Spleen (tissue), 11 donors: ENCODE measurements around the gene TGFBI. TPM values are rescaled to one million over a fixed set of nuclear protein-coding genes. Genes with fewer than 3 reads are reported as not detected.

ENCODE experiments used
- DNase-seq: peaks from one replicate; pipeline ENCODE4 v3.0.0-alpha.2; 2020
- H3K27ac ChIP-seq, 8 donors: fragments of 200-600 bp; sonication (generic) in 7 of 8; 1 replicate in 4 of 8; 2 replicates in 4 of 8; pipeline versions ENCODE4 v1.5.0 to v1.8.0; 2016 to 2021; ENCODE audit warnings: inconsistent platforms in 4 of 8, mild to moderate bottlenecking in 4 of 8, moderate library complexity in 1 of 8
- H3K27me3 ChIP-seq, 7 donors: fragments of 200-600 bp; sonication (generic) in 6 of 7; replicated peaks in 1 of 7; 1 replicate in 4 of 7; 2 replicates in 3 of 7; pipeline versions ENCODE4 v1.5.0 to v1.8.0; 2016 to 2021; ENCODE audit warnings: inconsistent platforms in 3 of 7, mild to moderate bottlenecking in 1 of 7
- H3K36me3 ChIP-seq, 6 donors: fragments of 200-600 bp; sonication (generic) in 5 of 6; 1 replicate in 4 of 6; 2 replicates in 2 of 6; pipeline versions ENCODE4 v1.5.0 to v1.8.0; 2016 to 2021; ENCODE audit warnings: inconsistent platforms in 2 of 6
- H3K4me1 ChIP-seq, 6 donors: fragments of 200-600 bp; sonication (generic) in 5 of 6; 1 replicate in 3 of 6; 2 replicates in 3 of 6; pipeline versions ENCODE4 v1.5.0 to v1.8.0; 2016 to 2021; ENCODE audit warnings: inconsistent platforms in 3 of 6
- H3K4me3 ChIP-seq, 8 donors: fragments of 200-600 bp; sonication (generic) in 7 of 8; 1 replicate in 4 of 8; 2 replicates in 4 of 8; pipeline versions ENCODE4 v1.5.0 to v1.8.0; 2016 to 2021; ENCODE audit warnings: inconsistent platforms in 4 of 8, mild to moderate bottlenecking in 4 of 8, moderate library complexity in 2 of 8
- H3K9me3 ChIP-seq, 8 donors: fragments of 200-600 bp; sonication (generic) in 7 of 8; 1 replicate in 4 of 8; 2 replicates in 4 of 8; pipeline versions ENCODE4 v1.5.0 to v1.8.0; 2016 to 2021; ENCODE audit warnings: inconsistent platforms in 4 of 8
- POLR2A ChIP-seq, 3 donors: fragments of 450-650 bp; IDR thresholded peaks; one replicate each; pipeline ENCODE4 v1.5.1; 2017; ENCODE audit warnings: antibody characterized with exemption in 3 of 3, mild to moderate bottlenecking in 1 of 3
- POLR2AphosphoS5 ChIP-seq, 3 donors: sonication (generic); formaldehyde crosslinking; IDR thresholded peaks; one replicate each; pipeline ENCODE4 v1.5.1; 2017; ENCODE audit warnings: antibody characterized with exemption in 3 of 3
- WGBS, 5 donors: extraction: QIAGEN DNeasy Blood & Tissue Kit in 3 of 5; methylation state at CpG; one replicate each; pipeline versions ENCODE4 v1.1.5 to v1.1.7; 2013 to 2018; 5-methylcytosine and 5-hydroxymethylcytosine counted together
- intact Hi-C: fragments of 100-400 bp; cut with DNase I; formaldehyde crosslinking; loops from one replicate; pipeline ENCODE4 v1.15.0; 2023; ENCODE audit warnings: low total_unique reads
- polyA plus RNA-seq, 3 donors: library from polyadenylated mRNA; stranded (reverse); fragments of 200-250 nt; gene quantifications; one replicate each; pipeline ENCODE4 v1.2.1, GENCODE V29; 2013
- total RNA-seq, 7 donors: library from RNA; depleted of rRNA in 3 of 7; stranded (reverse); fragments of >200 nt in 3 of 7; fragmentation: NEBNext Ultra II Directional in 4 of 7; extraction: Animal tissue kit (Norgen Biotek cat#: 25700) in 4 of 7; gene quantifications; one replicate each; pipeline versions ENCODE4 v1.1.0 to v1.2.1, GENCODE V29; 2016 to 2021
- TF ChIP-seq, protein P1 (sequence below), 11 experiments: fragments of 200-600 bp in 7 of 11; fragments of 450-650 bp in 4 of 11; sonication (generic) in 4 of 11; IDR thresholded peaks in 8 of 11; conservative IDR thresholded peaks in 3 of 11; 1 replicate in 7 of 11; 2 replicates in 4 of 11; pipeline versions ENCODE4 v1.4.0 to v1.8.0; 2016 to 2021; ENCODE audit warnings: antibody characterized with exemption in 11 of 11, inconsistent platforms in 4 of 11, mild to moderate bottlenecking in 1 of 11
- donor health status: healthy with polysubstance abuse.
- donor health status: DM: no; HTN: no; CAD: no; lungs with moderate emphysema.
- donor health status: DM: no; HTN: no; CAD: no.
- donor health status: Bipolar disorder and iron deficiency.
- donor health status: healthy.
- donor health status: DM: no; HTN: no; CAD: no.
- donor health status: DM: yes; HTN: yes; CAD: no.

The TGFBI gene
- total and polyA plus RNA-seq, 10 donors = 31.0 to 214 (median 149) TPM

- Histone ChIP-seq H3K27me3 (peaks cover 0 to 22% (median 0%) of the 10 kb centered on the region in 7 donors), H3K4me3 (no peak overlapping the region), H3K9me3 (peaks cover 0 to 10% (median 0%) of the 10 kb centered on the region in 8 donors), H3K36me3 (no peaks in the 10 kb centered on the region), H3K4me1 (no peaks in the 10 kb centered on the region), H3K27ac (no peak overlapping the region)
- DNase-seq = no peak
- intact Hi-C loops = no loop called here
- no peak for TF ChIP-seq POLR2AphosphoS5 (IDR thresholded peaks at IDR 0.05)
- no peak for TF ChIP-seq POLR2A (IDR thresholded peaks at IDR 0.05)
- TF ChIP-seq, protein P1, sequence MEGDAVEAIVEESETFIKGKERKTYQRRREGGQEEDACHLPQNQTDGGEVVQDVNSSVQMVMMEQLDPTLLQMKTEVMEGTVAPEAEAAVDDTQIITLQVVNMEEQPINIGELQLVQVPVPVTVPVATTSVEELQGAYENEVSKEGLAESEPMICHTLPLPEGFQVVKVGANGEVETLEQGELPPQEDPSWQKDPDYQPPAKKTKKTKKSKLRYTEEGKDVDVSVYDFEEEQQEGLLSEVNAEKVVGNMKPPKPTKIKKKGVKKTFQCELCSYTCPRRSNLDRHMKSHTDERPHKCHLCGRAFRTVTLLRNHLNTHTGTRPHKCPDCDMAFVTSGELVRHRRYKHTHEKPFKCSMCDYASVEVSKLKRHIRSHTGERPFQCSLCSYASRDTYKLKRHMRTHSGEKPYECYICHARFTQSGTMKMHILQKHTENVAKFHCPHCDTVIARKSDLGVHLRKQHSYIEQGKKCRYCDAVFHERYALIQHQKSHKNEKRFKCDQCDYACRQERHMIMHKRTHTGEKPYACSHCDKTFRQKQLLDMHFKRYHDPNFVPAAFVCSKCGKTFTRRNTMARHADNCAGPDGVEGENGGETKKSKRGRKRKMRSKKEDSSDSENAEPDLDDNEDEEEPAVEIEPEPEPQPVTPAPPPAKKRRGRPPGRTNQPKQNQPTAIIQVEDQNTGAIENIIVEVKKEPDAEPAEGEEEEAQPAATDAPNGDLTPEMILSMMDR (IDR thresholded peaks at IDR 0.05 in 8 of 11, conservative IDR thresholded peaks at IDR 0.05 in 3 of 11) = no peak
- 77 to 91% (median 81%) methylated on average over 1 of the region's 1 CpG for WGBS, 5 donors
Measured at GRCh38 chr5:135980620-135981019, 48.2 kb upstream of the TGFBI start.

DNA sequence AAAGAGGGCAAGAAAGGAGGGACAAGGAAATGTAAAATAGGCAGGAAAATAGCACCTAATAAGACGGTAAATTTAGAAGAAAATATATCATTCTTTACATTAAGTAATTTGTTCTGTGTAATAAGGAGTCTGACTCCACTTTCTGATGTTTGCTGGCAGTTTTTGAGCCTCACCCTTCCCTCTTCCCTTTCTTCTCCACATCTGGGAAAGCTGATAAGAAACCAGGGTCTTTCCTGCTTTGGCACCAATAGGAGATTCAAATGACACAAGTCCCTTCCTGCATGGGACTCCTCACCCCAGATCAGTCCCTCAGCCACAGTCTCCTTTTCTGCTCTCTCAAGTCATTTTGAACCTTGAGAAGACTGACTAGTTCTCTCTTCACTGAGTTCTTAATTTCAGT, 42.8 kb upstream of the TGFBI start:
- H3K4me3 ChIP-seq = no peak overlapping the region
- DNase-seq = no peak
- intact Hi-C loops = no loop called here
- H3K36me3 ChIP-seq = no peaks in the 10 kb centered on the region
- H3K27ac ChIP-seq = no peak overlapping the region
- no peaks in the 10 kb centered on the region for H3K4me1 ChIP-seq
- 10 to 32% (median 20%) methylated on average over 1 of the region's 1 CpG for WGBS, 5 donors
- TF ChIP-seq POLR2A (IDR thresholded peaks at IDR 0.05) (no peak), POLR2AphosphoS5 (IDR thresholded peaks at IDR 0.05) (no peak)
- TF ChIP-seq, protein P1 (IDR thresholded peaks at IDR 0.05 in 8 of 11, conservative IDR thresholded peaks at IDR 0.05 in 3 of 11) = no peak
- no peaks in the 10 kb centered on the region for H3K27me3 ChIP-seq
- peaks cover 0 to 10% (median 0%) of the 10 kb centered on the region in 8 donors for H3K9me3 ChIP-seq

DNA sequence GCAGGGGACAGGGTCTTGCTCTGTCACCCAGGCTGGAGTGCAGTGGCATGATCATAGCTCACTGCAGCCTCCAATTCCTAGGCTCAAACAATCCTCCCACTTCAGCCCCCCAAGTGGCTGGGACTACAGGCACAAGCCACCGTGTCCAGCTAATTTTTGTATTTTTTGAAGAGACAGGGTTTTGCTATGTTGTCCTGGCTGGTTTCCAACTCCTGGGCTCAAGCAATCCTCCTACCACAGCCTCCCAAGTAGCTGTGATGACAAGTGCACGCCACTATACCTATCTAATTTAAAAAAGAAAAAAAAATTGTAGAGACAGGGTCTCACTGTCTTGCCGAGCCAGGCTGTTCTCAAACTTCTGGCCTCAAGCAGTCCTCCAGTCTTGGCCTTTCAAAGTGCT, 42.4 kb upstream of the TGFBI start:
- WGBS, 5 donors = 78 to 92% (median 86%) methylated on average over 3 of the region's 3 CpGs
- intact Hi-C loops = no loop called here

DNA sequence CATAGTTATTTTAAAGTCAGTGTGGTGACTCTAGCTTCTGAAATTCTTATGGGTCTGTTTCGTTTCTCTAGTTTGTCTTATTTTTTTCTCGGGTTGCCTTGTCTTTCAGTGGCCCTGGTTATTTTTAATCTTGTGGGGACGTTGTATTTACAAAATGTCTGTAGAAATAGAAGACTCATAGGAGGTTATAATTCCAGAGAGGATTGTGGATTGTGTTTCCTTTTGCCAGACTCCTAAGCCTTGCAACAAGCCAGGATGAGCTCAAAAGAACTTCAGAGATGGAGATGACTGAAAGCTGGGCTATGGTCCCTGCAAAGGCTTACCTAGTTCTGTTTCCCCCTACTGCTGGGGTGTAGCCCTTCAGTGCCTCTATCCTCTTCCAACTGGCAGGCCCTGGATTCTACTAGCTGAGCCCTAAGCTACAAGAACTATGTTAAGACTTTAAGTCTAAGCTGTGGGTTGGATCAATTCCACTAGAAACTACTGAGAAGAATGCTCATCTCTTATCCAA, 41.8 kb upstream of the TGFBI start:
- TF ChIP-seq POLR2AphosphoS5 (IDR thresholded peaks at IDR 0.05) = no peak
- no peak for TF ChIP-seq POLR2A (IDR thresholded peaks at IDR 0.05)
- TF ChIP-seq, protein P1 (IDR thresholded peaks at IDR 0.05 in 8 of 11, conservative IDR thresholded peaks at IDR 0.05 in 3 of 11) = no peak
- DNase-seq = no peak
- H3K27ac ChIP-seq = no peak overlapping the region
- H3K4me1 ChIP-seq = no peaks in the 10 kb centered on the region
- H3K4me3 ChIP-seq = no peak overlapping the region
- WGBS, 5 donors = 63 to 82% (median 74%) methylated on average over 3 of the region's 3 CpGs
- intact Hi-C loops = no loop called here
- no peaks in the 10 kb centered on the region for H3K27me3 ChIP-seq
- H3K9me3 ChIP-seq = peaks cover 0 to 3% (median 0%) of the 10 kb centered on the region in 8 donors
- no peaks in the 10 kb centered on the region for H3K36me3 ChIP-seq

More for the DNA sequence above, 42.4 kb upstream of the TGFBI start:
- DNase-seq = no peak
- Histone ChIP-seq H3K4me1 (no peaks in the 10 kb centered on the region), H3K9me3 (peaks cover 0 to 8% (median 0%) of the 10 kb centered on the region in 8 donors), H3K36me3 (no peaks in the 10 kb centered on the region), H3K27ac (no peak overlapping the region), H3K27me3 (no peaks in the 10 kb centered on the region), H3K4me3 (no peak overlapping the region)
- TF ChIP-seq POLR2A (IDR thresholded peaks at IDR 0.05) (no peak), POLR2AphosphoS5 (IDR thresholded peaks at IDR 0.05) (no peak)
- TF ChIP-seq, protein P1 (IDR thresholded peaks at IDR 0.05 in 8 of 11, conservative IDR thresholded peaks at IDR 0.05 in 3 of 11) = no peak
